H9 (cell line): ENCODE data around the gene CPT1C. TPM values are rescaled to one million over a fixed set of nuclear protein-coding genes. Genes with fewer than 3 reads are reported as not detected.

ENCODE experiments used
- DNase-seq: peaks from one replicate; pipeline ENCODE4 v3.0.0-alpha.2; 2017
- H2AFZ ChIP-seq: one replicate; pipeline ENCODE4 v1.6.1; 2013; ENCODE audit warnings: mild to moderate bottlenecking, low read length, control low read depth, moderate library complexity
- H2AK5ac ChIP-seq: 2 replicates; pipeline ENCODE4 v1.6.1; 2013; ENCODE audit warnings: low read length, control low read depth, mixed read lengths; ENCODE audit not compliant: insufficient read length
- H2BK120ac ChIP-seq: one replicate; pipeline ENCODE4 v1.6.1; 2013; ENCODE audit warnings: low read depth, mild to moderate bottlenecking, low read length, control low read depth, inconsistent platforms; ENCODE audit not compliant: poor library complexity, severe bottlenecking
- H2BK12ac ChIP-seq: 2 replicates; pipeline ENCODE4 v1.6.1; 2013; ENCODE audit warnings: low read length, control low read depth, mixed read lengths, low read depth; ENCODE audit not compliant: insufficient read length
- H2BK15ac ChIP-seq: 2 replicates; pipeline ENCODE4 v1.6.1; 2013; ENCODE audit warnings: low read depth, low read length, control low read depth
- H2BK20ac ChIP-seq: one replicate; pipeline ENCODE4 v1.6.1; 2013; ENCODE audit warnings: low read depth, mild to moderate bottlenecking, low read length, control low read depth, inconsistent platforms; ENCODE audit not compliant: poor library complexity, severe bottlenecking
- H2BK5ac ChIP-seq: 2 replicates; pipeline ENCODE4 v1.6.1; 2013; ENCODE audit warnings: low read length, control low read depth, mixed read lengths; ENCODE audit not compliant: insufficient read length
- H3K14ac ChIP-seq: 2 replicates; pipeline ENCODE4 v1.6.1; 2013; ENCODE audit warnings: low read length, control low read depth; ENCODE audit not compliant: insufficient read depth
- H3K18ac ChIP-seq: 2 replicates; pipeline ENCODE4 v1.6.1; 2013; ENCODE audit warnings: low read depth, mild to moderate bottlenecking, mixed read lengths, low read length, control low read depth; ENCODE audit not compliant: insufficient read length
- H3K23ac ChIP-seq: 2 replicates; pipeline ENCODE4 v1.6.1; 2013; ENCODE audit warnings: low read length, control low read depth, mixed read lengths, low read depth; ENCODE audit not compliant: insufficient read length
- H3K23me2 ChIP-seq: 2 replicates; pipeline ENCODE4 v1.6.1; 2013; ENCODE audit warnings: low read depth, mild to moderate bottlenecking, mixed read lengths, low read length, control low read depth; ENCODE audit not compliant: insufficient read length, poor library complexity, severe bottlenecking
- H3K27ac ChIP-seq: 2 replicates; pipeline ENCODE4 v1.5.1; 2013; ENCODE audit warnings: low read length, control low read depth, mixed read lengths, low read depth; ENCODE audit not compliant: insufficient read length
- H3K27me3 ChIP-seq: 2 replicates; pipeline ENCODE4 v1.6.1; 2013; ENCODE audit warnings: low read length, control low read depth, inconsistent platforms; ENCODE audit not compliant: insufficient read depth
- H3K4ac ChIP-seq: 2 replicates; pipeline ENCODE4 v1.6.1; 2013; ENCODE audit warnings: low read depth, mild to moderate bottlenecking, control low read depth, inconsistent platforms, low read length, moderate library complexity
- H3K4me1 ChIP-seq: 2 replicates; pipeline ENCODE4 v1.6.1; 2013; ENCODE audit warnings: low read length, control low read depth, inconsistent platforms; ENCODE audit not compliant: insufficient read depth
- H3K4me2 ChIP-seq: 2 replicates; pipeline ENCODE4 v1.6.1; 2013; ENCODE audit warnings: low read length, control low read depth, mixed read lengths; ENCODE audit not compliant: insufficient read length, insufficient read depth
- H3K56ac ChIP-seq: 2 replicates; pipeline ENCODE4 v1.6.1; 2013; ENCODE audit warnings: low read depth, mild to moderate bottlenecking, mixed read lengths, low read length, control low read depth; ENCODE audit not compliant: insufficient read length
- H3K79me1 ChIP-seq: 2 replicates; pipeline ENCODE4 v1.6.1; 2013; ENCODE audit warnings: low read depth, mild to moderate bottlenecking, moderate library complexity, low read length, control low read depth, inconsistent platforms; ENCODE audit not compliant: insufficient read depth, poor library complexity, severe bottlenecking
- H3K79me2 ChIP-seq: 2 replicates; pipeline ENCODE4 v1.6.1; 2013; ENCODE audit warnings: low read length, control low read depth, inconsistent platforms; ENCODE audit not compliant: insufficient read depth
- H3K9ac ChIP-seq: 2 replicates; pipeline ENCODE4 v1.6.1; 2013; ENCODE audit warnings: low read length, control low read depth, mixed read lengths; ENCODE audit not compliant: insufficient read length; ENCODE audit errors: extremely low read depth
- H3K9me3 ChIP-seq: one replicate; pipeline ENCODE4 v1.6.1; 2013; ENCODE audit warnings: low read depth, low read length, inconsistent platforms; ENCODE audit not compliant: control insufficient read depth
- H3T11ph ChIP-seq: one replicate; pipeline ENCODE4 v1.6.1; 2013; ENCODE audit warnings: mild to moderate bottlenecking, low read length, control low read depth, inconsistent platforms
- H4K20me1 ChIP-seq: one replicate; pipeline ENCODE4 v1.6.1; 2013; ENCODE audit not compliant: control insufficient read depth, insufficient read length, insufficient read depth
- H4K5ac ChIP-seq: 2 replicates; pipeline ENCODE4 v1.6.1; 2013; ENCODE audit warnings: low read depth, mild to moderate bottlenecking, mixed read lengths, low read length, control low read depth; ENCODE audit not compliant: insufficient read length
- H4K8ac ChIP-seq: replicated peaks from 2 replicates; pipeline ENCODE4 v1.6.1; 2013; ENCODE audit warnings: low read length, control low read depth, mixed read lengths, low read depth; ENCODE audit not compliant: insufficient read length
- H4K91ac ChIP-seq: 2 replicates; pipeline ENCODE4 v1.6.1; 2013; ENCODE audit warnings: low read depth, mild to moderate bottlenecking, moderate library complexity, mixed read lengths, low read length, control low read depth; ENCODE audit not compliant: insufficient read length
- H3K27ac Mint-ChIP-seq, 3 experiments: 2 replicates in 2 of 3; 3 replicates in 1 of 3; pipeline ENCODE4 v1.8.0; 2020 to 2021; ENCODE audit warnings: mixed read lengths in 3 of 3, mild to moderate bottlenecking in 1 of 3, moderate library complexity in 1 of 3
- H3K27me3 Mint-ChIP-seq: 2 replicates; pipeline ENCODE4 v1.8.0; 2021; ENCODE audit warnings: low read depth, mild to moderate bottlenecking, moderate library complexity, mixed read lengths
- H3K36me3 Mint-ChIP-seq, 3 experiments: 2 replicates in 2 of 3; 3 replicates in 1 of 3; pipeline ENCODE4 v1.8.0; 2020 to 2021; ENCODE audit warnings: low read depth in 3 of 3, mixed read lengths in 3 of 3; ENCODE audit not compliant: insufficient read depth in 1 of 3
- H3K4me1 Mint-ChIP-seq, 2 experiments: 2 replicates each; pipeline ENCODE4 v1.8.0; 2020; ENCODE audit warnings: mixed read lengths in 2 of 2
- H3K4me3 Mint-ChIP-seq, 2 experiments: 2 replicates in 1 of 2; 3 replicates in 1 of 2; pipeline ENCODE4 v1.8.0; 2020 to 2021; ENCODE audit warnings: mild to moderate bottlenecking in 2 of 2, mixed read lengths in 2 of 2, moderate library complexity in 1 of 2
- H3K9me3 Mint-ChIP-seq, 2 experiments: 2 replicates in 1 of 2; 3 replicates in 1 of 2; pipeline ENCODE4 v1.8.0; 2020; ENCODE audit warnings: mild to moderate bottlenecking in 2 of 2, mixed read lengths in 2 of 2, moderate library complexity in 1 of 2
- WGBS: extraction: QIAGEN DNeasy Blood & Tissue Kit; methylation state at CpG from one replicate; pipeline ENCODE4 v1.1.7; 2013; ENCODE audit warnings: missing lambda C conversion rate, low lambda C conversion rate, mixed read lengths; ENCODE audit not compliant: insufficient read length; ENCODE audit errors: extremely low coverage; 5-methylcytosine and 5-hydroxymethylcytosine counted together
- total RNA-seq: library from RNA; stranded (reverse); gene quantifications from 2 replicates; pipeline ENCODE4 v1.2.1, GENCODE V29; 2021
- TF ChIP-seq, protein P1 (sequence below): fragments of 200-600 bp; sonication (generic); conservative IDR thresholded peaks from 3 replicates; pipeline ENCODE4 v1.8.0; 2021; ENCODE audit warnings: antibody characterized with exemption, mild to moderate bottlenecking

The CPT1C gene
- total RNA-seq, 1 experiment from 2014 or later = 74.6 TPM

DNA sequence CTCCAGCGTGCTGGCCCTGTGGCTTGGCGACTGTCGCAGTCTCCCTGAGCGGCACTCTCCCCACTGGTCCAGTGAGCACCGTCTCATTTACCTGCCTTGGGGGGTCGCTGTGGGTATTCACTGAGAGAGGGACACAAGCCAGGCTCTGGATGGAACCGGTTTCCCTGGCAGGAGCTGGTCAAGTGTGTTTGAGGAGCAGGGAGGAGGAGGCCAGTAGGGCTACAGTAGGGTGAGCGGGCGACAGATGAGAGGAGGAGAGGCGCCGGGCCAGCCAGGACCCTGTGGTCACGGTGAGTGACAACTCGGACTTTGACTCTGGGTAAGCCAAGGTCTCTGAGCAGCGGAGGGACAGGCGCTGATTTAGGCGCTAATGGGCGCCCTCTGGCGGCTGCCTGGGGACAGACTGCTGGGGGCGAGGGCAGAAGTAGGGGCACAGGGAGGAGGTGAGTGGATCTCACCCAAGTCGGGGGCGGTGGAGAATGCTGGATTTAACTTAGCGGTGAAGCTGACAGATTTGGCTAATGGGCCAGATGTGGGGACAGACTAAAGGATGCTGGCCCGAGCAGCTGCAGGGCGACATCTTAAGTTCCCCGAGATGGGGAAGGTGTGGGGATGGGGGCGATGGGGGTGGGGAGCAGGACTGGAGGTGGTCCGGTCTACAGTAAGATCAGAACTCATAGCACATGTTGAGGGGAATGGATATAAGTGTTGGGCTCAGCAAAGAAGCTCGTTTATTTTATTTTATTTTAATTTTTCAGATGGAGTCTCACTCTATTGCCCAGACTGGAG lies 18.6 kb upstream of the CPT1C start:
- H2AFZ ChIP-seq = no peak overlapping the region
- peaks cover 2% of the 10 kb centered on the region; the same call in 1 of the 2 replicates for H3K27me3 Mint-ChIP-seq

More for the DNA sequence above, 18.6 kb upstream of the CPT1C start:
- Mint-ChIP-seq H3K36me3 (peaks cover 23 to 43% (median 35%) of the 10 kb centered on the region in 3 experiments; a peak in 6 of 7 replicates), H3K9me3 (no peaks in the 10 kb centered on the region; a peak in 1 of 5 replicates), H3K4me3 (peak overlapping the region; percentile 39 to 77), H3K27ac (peak overlapping the region; percentile 87 to 97 (median 96)), H3K4me1 (peaks cover 10 to 19% of the 10 kb centered on the region in 2 experiments)
- Histone ChIP-seq H3K4me2 (peak overlapping the region; percentile 1), H3K23me2 (peaks cover 4% of the 10 kb centered on the region), H4K20me1 (no peaks in the 10 kb centered on the region), H3K27me3 (no peaks in the 10 kb centered on the region), H2AK5ac (no peak overlapping the region), H3K18ac (no peak overlapping the region), H3K4ac (no peak overlapping the region), H3K9ac (no peak overlapping the region), H3K4me1 (peaks cover 2% of the 10 kb centered on the region; the same call in 1 of the 2 replicates), H3K14ac (no peak overlapping the region), H3T11ph (no peak overlapping the region), H4K91ac (no peak overlapping the region), H2BK20ac (no peak overlapping the region), H3K79me2 (no peaks in the 10 kb centered on the region), H2BK5ac (no peak overlapping the region), H2BK12ac (no peak overlapping the region), H3K27ac (no peak overlapping the region), H3K9me3 (no peaks in the 10 kb centered on the region), H4K8ac (no peak overlapping the region), H2BK15ac (no peak overlapping the region), H3K79me1 (peaks cover under 1% of the 10 kb centered on the region), H3K56ac (no peak overlapping the region), H3K23ac (no peak overlapping the region), H2BK120ac (no peak overlapping the region), H4K5ac (no peak overlapping the region)
- DNase-seq = peak; percentile 94
- no CpG with 5 or more reads among the region's 28 CpGs for WGBS
- TF ChIP-seq, protein P1, sequence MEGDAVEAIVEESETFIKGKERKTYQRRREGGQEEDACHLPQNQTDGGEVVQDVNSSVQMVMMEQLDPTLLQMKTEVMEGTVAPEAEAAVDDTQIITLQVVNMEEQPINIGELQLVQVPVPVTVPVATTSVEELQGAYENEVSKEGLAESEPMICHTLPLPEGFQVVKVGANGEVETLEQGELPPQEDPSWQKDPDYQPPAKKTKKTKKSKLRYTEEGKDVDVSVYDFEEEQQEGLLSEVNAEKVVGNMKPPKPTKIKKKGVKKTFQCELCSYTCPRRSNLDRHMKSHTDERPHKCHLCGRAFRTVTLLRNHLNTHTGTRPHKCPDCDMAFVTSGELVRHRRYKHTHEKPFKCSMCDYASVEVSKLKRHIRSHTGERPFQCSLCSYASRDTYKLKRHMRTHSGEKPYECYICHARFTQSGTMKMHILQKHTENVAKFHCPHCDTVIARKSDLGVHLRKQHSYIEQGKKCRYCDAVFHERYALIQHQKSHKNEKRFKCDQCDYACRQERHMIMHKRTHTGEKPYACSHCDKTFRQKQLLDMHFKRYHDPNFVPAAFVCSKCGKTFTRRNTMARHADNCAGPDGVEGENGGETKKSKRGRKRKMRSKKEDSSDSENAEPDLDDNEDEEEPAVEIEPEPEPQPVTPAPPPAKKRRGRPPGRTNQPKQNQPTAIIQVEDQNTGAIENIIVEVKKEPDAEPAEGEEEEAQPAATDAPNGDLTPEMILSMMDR = peak; percentile 96; the same call in 2 of the 3 replicates
